ENCODE results near the gene KIDINS220. TPM values are rescaled to one million over a fixed set of nuclear protein-coding genes. Genes with fewer than 3 reads are reported as not detected.

The KIDINS220 gene
- total and polyA plus RNA-seq, 2 experiments from 2014 or later: 12.8 to 38.2 TPM

GRCh38 chr2:8719528-8719927 lies 117.9 kb downstream of the KIDINS220 start:
- no peak for TF ChIP-seq ETS1 (IDR thresholded peaks at IDR 0.05)
- TF ChIP-seq POLR2AphosphoS5 (IDR thresholded peaks at IDR 0.05; ENCODE audit: low read depth): no peak
- no peak for TF ChIP-seq CREB1 (CRISPR knock-in tag; IDR thresholded peaks at IDR 0.05; ENCODE audit: low read depth)
- TF ChIP-seq ZNF331 (CRISPR knock-in tag; IDR thresholded peaks at IDR 0.05; ENCODE audit: low read depth): no peak
- TF ChIP-seq CTCF (conservative IDR thresholded peaks at IDR 0.05; ENCODE audit: low read depth in 2 of 2): no peak
- TF ChIP-seq STAT1 (IDR thresholded peaks at IDR 0.05; ENCODE audit: unreplicated experiment): no peak
- TF ChIP-seq REST (IDR thresholded peaks at IDR 0.05; ENCODE audit: unreplicated experiment): no peak
- TF ChIP-seq ZNF462 (CRISPR knock-in tag; IDR thresholded peaks at IDR 0.05): no peak
- TF ChIP-seq EZH2phosphoT487 (IDR thresholded peaks at IDR 0.05; ENCODE audit: unreplicated experiment): no peak
- TF ChIP-seq EZH2 (IDR thresholded peaks at IDR 0.05; ENCODE audit: low read depth, unreplicated experiment): no peak
- no peak for TF ChIP-seq JUNB (IDR thresholded peaks at IDR 0.05; ENCODE audit: unreplicated experiment)
- no peak for ATAC-seq
- Histone ChIP-seq H4K20me1 (replicated peaks; ENCODE audit: insufficient read depth) (no peaks in the 10 kb centered on the region), H2AFZ (no peak overlapping the region), H3K4me3 (no peak overlapping the region), H3K79me2 (replicated peaks; ENCODE audit: insufficient read depth) (no peaks in the 10 kb centered on the region), H3K27ac (ENCODE audit: low read depth) (no peak overlapping the region), H3F3A (replicated peaks; ENCODE audit: low read depth) (no peaks in the 10 kb centered on the region), H3K27me3 (ENCODE audit: insufficient read depth) (no peaks in the 10 kb centered on the region), H3K9me2 (ENCODE audit: insufficient read depth) (no peaks in the 10 kb centered on the region), H3K4me2 (no peak overlapping the region), H3K36me3 (ENCODE audit: insufficient read depth) (no peaks in the 10 kb centered on the region), H3K4me1 (ENCODE audit: insufficient read depth) (no peaks in the 10 kb centered on the region)
- Mint-ChIP-seq H3K27me3 (ENCODE audit: insufficient read depth, low read depth, poor library complexity) (peaks cover 1% of the 10 kb centered on the region), H3K4me3 (no peak overlapping the region), H3K4me1 (no peaks in the 10 kb centered on the region; the same call in 2 of the 3 replicates), H3K36me3 (ENCODE audit: low read depth) (no peaks in the 10 kb centered on the region), H3K27ac (no peak overlapping the region), H3K9me3 (no peaks in the 10 kb centered on the region; the same call in 2 of the 3 replicates)
- no peak for DNase-seq (ENCODE audit: low spot score)

Data from GM23338 (cell line).